Transverse colon (tissue), 4 donors: ENCODE results near the gene RGS19. TPM values are rescaled to one million over a fixed set of nuclear protein-coding genes. Genes with fewer than 3 reads are reported as not detected.

ENCODE experiments used
- DNase-seq: peaks from one replicate; pipeline ENCODE4 v3.0.0-alpha.2; 2019
- H3K27ac ChIP-seq, 4 donors: fragments of 200-600 bp; sonication (generic); 2 replicates each; pipeline ENCODE4 v1.5.1; 2016 to 2018; ENCODE audit warnings: inconsistent platforms in 4 of 4
- H3K27me3 ChIP-seq: fragments of 200-600 bp; sonication (generic); 2 replicates; pipeline ENCODE4 v1.5.1; 2017; ENCODE audit warnings: inconsistent platforms
- H3K36me3 ChIP-seq, 4 donors: fragments of 200-600 bp; sonication (generic); 2 replicates each; pipeline ENCODE4 v1.5.1; 2017 to 2019; ENCODE audit warnings: inconsistent platforms in 4 of 4
- H3K4me1 ChIP-seq, 4 donors: fragments of 200-600 bp; sonication (generic); 2 replicates each; pipeline ENCODE4 v1.5.1; 2017 to 2020; ENCODE audit warnings: inconsistent platforms in 4 of 4
- H3K4me3 ChIP-seq, 4 donors: fragments of 200-600 bp; sonication (generic); 1 replicate in 1 of 4; 2 replicates in 3 of 4; pipeline versions ENCODE4 v1.5.1 to v1.6.1; 2017 to 2019; ENCODE audit warnings: inconsistent platforms in 4 of 4
- H3K9me3 ChIP-seq, 2 donors: fragments of 200-600 bp; sonication (generic); 2 replicates each; pipeline ENCODE4 v1.5.1; 2017 to 2019; ENCODE audit warnings: inconsistent platforms in 2 of 2
- EP300 ChIP-seq: sonication (generic); formaldehyde crosslinking; IDR thresholded peaks from one replicate; pipeline ENCODE4 v1.6.1; 2017; ENCODE audit warnings: antibody characterized with exemption, low read depth
- POLR2A ChIP-seq: fragments of 450-650 bp; IDR thresholded peaks from one replicate; pipeline ENCODE4 v1.6.1; 2016; ENCODE audit warnings: antibody characterized with exemption, mild to moderate bottlenecking, moderate library complexity
- POLR2AphosphoS5 ChIP-seq, 3 donors: sonication (generic); formaldehyde crosslinking; IDR thresholded peaks; one replicate each; pipeline ENCODE4 v1.6.1; 2016; ENCODE audit warnings: antibody characterized with exemption in 3 of 3
- WGBS, 2 donors: methylation state at CpG; one replicate each; pipeline ENCODE4 v1.1.5; 2018; ENCODE audit warnings: low coverage in 1 of 2; 5-methylcytosine and 5-hydroxymethylcytosine counted together
- in situ Hi-C, 4 donors: fragments of 200-750 bp; cut with MboI; loops; one replicate each; pipeline versions ENCODE4 v1.15.0 to v1.15.1; 2017; ENCODE audit warnings: low sequenced_read_pairs in 3 of 4, low pct_ligation_motif_present in 1 of 4, low pct_unique_long_range_greater_than_20kb in 1 of 4
- intact Hi-C: fragments of 100-400 bp; cut with DNase I; formaldehyde crosslinking; loops from one replicate; pipeline ENCODE4 v1.15.1; 2023; ENCODE audit warnings: low total_unique reads
- total RNA-seq, 4 donors: library from RNA; depleted of rRNA; stranded (reverse); fragments of >200 nt; gene quantifications; one replicate each; pipeline ENCODE4 v1.1.0, GENCODE V29; 2016
- TF ChIP-seq, protein P1 (sequence below), 5 experiments: fragments of 200-600 bp in 3 of 5; fragments of 450-650 bp in 2 of 5; sonication (generic) in 3 of 5; IDR thresholded peaks; 1 replicate in 2 of 5; 2 replicates in 3 of 5; pipeline ENCODE4 v1.5.1; 2016 to 2017; ENCODE audit warnings: antibody characterized with exemption in 5 of 5, inconsistent platforms in 3 of 5, mild to moderate bottlenecking in 2 of 5, moderate library complexity in 1 of 5

The RGS19 gene
- total RNA-seq, 4 donors from 2014 or later: 5.5 to 37.4 (median 10.8) TPM; not detected in 1

DNA sequence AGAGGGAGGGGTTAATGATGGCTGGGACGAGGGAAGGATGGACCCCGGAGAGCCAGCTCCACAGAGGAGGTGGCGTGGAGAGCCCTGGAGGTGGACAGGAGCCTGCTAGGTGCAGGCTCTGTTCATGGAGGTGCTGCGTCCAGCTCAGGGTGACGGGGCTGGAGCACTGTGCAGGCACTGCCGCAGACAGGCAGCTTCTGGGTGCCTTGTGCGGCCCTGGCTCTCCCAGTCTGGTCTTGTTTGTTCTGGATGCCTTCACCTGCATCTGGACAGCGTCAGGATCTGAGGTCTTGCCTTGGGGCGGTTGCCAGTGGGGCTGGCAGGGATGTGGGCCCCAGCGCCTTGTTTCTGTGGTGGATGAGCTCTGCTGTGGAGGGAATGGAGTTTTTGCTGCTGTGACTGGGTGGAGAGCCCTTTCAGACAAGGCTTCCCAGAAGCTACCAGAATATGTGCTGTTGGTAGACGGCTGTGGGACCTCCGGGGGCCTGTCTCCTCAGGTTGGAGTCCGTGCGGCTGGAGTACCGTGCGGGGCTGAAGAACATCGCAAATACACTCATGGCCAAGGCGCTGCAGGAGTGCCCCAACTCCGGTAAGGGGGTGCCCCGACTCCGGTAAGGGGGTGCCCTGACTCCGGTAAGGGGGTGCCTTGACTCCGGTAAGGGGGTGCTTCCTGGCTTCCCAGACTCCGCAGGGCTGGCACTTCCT lies 51.2 kb downstream of the RGS19 start:
- no peak for TF ChIP-seq EP300
- no peak for TF ChIP-seq POLR2A
- TF ChIP-seq, protein P1, sequence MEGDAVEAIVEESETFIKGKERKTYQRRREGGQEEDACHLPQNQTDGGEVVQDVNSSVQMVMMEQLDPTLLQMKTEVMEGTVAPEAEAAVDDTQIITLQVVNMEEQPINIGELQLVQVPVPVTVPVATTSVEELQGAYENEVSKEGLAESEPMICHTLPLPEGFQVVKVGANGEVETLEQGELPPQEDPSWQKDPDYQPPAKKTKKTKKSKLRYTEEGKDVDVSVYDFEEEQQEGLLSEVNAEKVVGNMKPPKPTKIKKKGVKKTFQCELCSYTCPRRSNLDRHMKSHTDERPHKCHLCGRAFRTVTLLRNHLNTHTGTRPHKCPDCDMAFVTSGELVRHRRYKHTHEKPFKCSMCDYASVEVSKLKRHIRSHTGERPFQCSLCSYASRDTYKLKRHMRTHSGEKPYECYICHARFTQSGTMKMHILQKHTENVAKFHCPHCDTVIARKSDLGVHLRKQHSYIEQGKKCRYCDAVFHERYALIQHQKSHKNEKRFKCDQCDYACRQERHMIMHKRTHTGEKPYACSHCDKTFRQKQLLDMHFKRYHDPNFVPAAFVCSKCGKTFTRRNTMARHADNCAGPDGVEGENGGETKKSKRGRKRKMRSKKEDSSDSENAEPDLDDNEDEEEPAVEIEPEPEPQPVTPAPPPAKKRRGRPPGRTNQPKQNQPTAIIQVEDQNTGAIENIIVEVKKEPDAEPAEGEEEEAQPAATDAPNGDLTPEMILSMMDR (IDR thresholded peaks at IDR 0.05): no peak
- TF ChIP-seq POLR2AphosphoS5 (IDR thresholded peaks at IDR 0.05): peak; percentile 56 to 90 (median 63)
- Histone ChIP-seq H3K27ac (peak overlapping the region in 1 of 4 donors; percentile 40), H3K9me3 (no peaks in the 10 kb centered on the region), H3K4me1 (peaks cover 13 to 25% (median 16%) of the 10 kb centered on the region in 4 donors), H3K36me3 (peaks cover 0 to 66% (median 24%) of the 10 kb centered on the region in 4 donors), H3K4me3 (no peak overlapping the region), H3K27me3 (no peaks in the 10 kb centered on the region)
- intact Hi-C loops (no loop called here), in situ Hi-C loops (no loop called here)
- DNase-seq: peak; percentile 33
- 80 to 86% methylated on average over 1 to 24 of the region's 24 CpGs for WGBS, 2 donors

DNA sequence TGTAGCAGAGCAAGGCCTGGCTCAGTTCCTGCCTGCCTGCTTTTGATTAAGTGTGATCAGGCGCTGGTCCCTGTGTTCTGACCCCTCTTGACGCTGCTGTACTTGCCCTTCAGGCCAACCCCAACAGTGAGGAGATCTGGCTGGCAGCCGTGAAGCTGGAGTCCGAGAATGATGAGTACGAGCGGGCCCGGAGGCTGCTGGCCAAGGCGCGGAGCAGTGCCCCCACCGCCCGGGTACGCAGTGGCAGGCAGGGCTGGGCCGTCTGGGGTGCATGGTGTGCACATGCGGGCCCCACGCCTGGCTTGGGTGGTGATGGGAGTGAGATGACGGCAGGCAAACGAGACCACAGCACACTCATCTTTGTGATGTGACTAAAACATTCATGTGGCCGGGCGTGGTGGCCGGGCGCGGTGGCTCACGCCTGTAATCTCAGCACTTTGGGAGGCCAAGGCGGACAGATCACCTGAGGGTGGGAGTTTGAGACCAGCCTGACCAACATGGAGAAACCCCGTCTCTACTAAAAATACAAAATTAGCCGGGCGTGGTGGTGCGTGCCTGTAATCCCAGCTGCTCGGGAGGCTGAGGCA lies 53.4 kb downstream of the RGS19 start:
- DNase-seq: no peak
- no peaks in the 10 kb centered on the region for H3K27me3 ChIP-seq
- WGBS, 2 donors: 89 to 97% methylated on average over 8 to 29 of the region's 29 CpGs
- H3K9me3 ChIP-seq: no peaks in the 10 kb centered on the region
- H3K4me1 ChIP-seq: peaks cover 12 to 23% (median 16%) of the 10 kb centered on the region in 4 donors
- no peak overlapping the region for H3K4me3 ChIP-seq
- TF ChIP-seq, protein P1 (IDR thresholded peaks at IDR 0.05): no peak
- TF ChIP-seq POLR2AphosphoS5 (IDR thresholded peaks at IDR 0.05) (no peak), POLR2A (no peak), EP300 (no peak)
- H3K36me3 ChIP-seq: peaks cover 0 to 57% (median 26%) of the 10 kb centered on the region in 4 donors
- no peak overlapping the region for H3K27ac ChIP-seq
- intact Hi-C loops: no loop called here
- in situ Hi-C loops: no loop called here

DNA sequence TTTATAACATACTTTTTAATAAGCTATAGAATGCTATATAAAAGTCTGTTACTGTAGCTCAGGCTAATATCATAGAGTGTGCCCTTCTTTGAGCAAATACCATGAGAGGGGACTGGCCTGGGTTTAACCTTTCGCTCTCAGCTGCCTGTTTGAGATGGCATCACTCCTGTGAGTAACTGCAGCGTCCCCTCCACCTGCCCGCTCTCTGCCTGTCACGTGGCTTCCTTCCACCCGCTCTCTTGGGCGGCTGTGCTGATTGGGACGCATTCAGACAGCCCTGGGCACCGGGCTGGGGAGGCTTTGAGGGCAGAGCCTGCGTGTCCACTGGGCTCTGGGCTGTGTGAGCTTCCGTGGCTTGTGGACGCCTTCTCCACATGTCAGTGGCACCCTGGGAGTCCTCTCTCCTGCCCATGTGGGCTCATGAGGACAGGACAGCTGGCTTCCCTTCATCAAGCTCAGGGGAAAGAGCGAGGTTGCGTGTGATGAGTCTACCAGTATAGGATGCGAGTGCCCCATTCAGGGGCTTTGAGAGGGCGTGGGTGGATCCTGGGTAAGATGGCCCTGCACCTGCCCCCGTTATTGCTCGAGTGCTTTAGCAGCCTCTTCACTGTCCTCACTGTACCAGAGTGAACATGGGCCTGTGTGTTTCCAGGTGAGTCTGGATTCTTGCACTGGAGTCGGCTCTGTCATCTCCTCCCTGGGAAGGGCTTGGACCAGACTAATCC lies 54.1 kb downstream of the RGS19 start:
- Histone ChIP-seq H3K27me3 (no peaks in the 10 kb centered on the region), H3K9me3 (no peaks in the 10 kb centered on the region), H3K4me1 (peaks cover 9 to 19% (median 14%) of the 10 kb centered on the region in 4 donors), H3K27ac (no peak overlapping the region), H3K36me3 (peaks cover 0 to 57% (median 26%) of the 10 kb centered on the region in 4 donors), H3K4me3 (no peak overlapping the region)
- intact Hi-C loops: no loop called here
- 95% methylated on average over 18 of the region's 18 CpGs; no CpG with 5 or more reads in 1 of the 2 donors for WGBS, 2 donors
- in situ Hi-C loops: no loop called here
- DNase-seq: no peak
- no peak for TF ChIP-seq EP300
- TF ChIP-seq, protein P1 (IDR thresholded peaks at IDR 0.05): no peak
- no peak for TF ChIP-seq POLR2A
- TF ChIP-seq POLR2AphosphoS5 (IDR thresholded peaks at IDR 0.05): no peak
